Liver (tissue), 9 donors: Measurements from ENCODE around the gene UBR2. TPM values are rescaled to one million over a fixed set of nuclear protein-coding genes. Genes with fewer than 3 reads are reported as not detected.
"Not testable (repeated sequence)": the region's sequence is repeated elsewhere in the genome, so short reads cannot be mapped to it uniquely, and the experiment has no call there.

Experiments used
- DNase-seq: peaks from one replicate; pipeline ENCODE4 v3.0.0-alpha.2; 2017; ENCODE audit warnings: low spot score
- H3K27ac ChIP-seq, 2 donors: one replicate each; pipeline ENCODE4 v1.7.0; 2013; ENCODE audit warnings: inconsistent platforms in 2 of 2, low read length in 2 of 2, control low read depth in 1 of 2, low read depth in 1 of 2, mild to moderate bottlenecking in 1 of 2
- H3K27me3 ChIP-seq, 4 donors: one replicate each; pipeline versions ENCODE4 v1.6.1 to v1.7.0; 2013; ENCODE audit warnings: low read length in 3 of 4, inconsistent platforms in 1 of 4, mild to moderate bottlenecking in 1 of 4, moderate library complexity in 1 of 4; ENCODE audit not compliant: control insufficient read depth in 4 of 4, insufficient read depth in 4 of 4
- H3K36me3 ChIP-seq, 4 donors: one replicate each; pipeline versions ENCODE4 v1.6.1 to v1.7.0; 2013; ENCODE audit warnings: low read length in 3 of 4, mild to moderate bottlenecking in 3 of 4, low read depth in 1 of 4, moderate library complexity in 1 of 4; ENCODE audit not compliant: control insufficient read depth in 4 of 4, insufficient read depth in 3 of 4
- H3K4me1 ChIP-seq, 4 donors: one replicate each; pipeline versions ENCODE4 v1.6.1 to v1.7.0; 2013; ENCODE audit warnings: low read length in 3 of 4, mild to moderate bottlenecking in 3 of 4, moderate library complexity in 1 of 4; ENCODE audit not compliant: control insufficient read depth in 4 of 4, insufficient read depth in 4 of 4
- H3K4me3 ChIP-seq, 3 donors: one replicate each; pipeline versions ENCODE4 v1.6.1 to v1.7.0; 2013; ENCODE audit warnings: low read length in 3 of 3, control low read depth in 1 of 3, low read depth in 1 of 3, mild to moderate bottlenecking in 1 of 3
- H3K9ac ChIP-seq, 2 donors: one replicate each; pipeline ENCODE4 v1.7.0; 2013; ENCODE audit warnings: low read length in 2 of 2, mild to moderate bottlenecking in 2 of 2, moderate library complexity in 2 of 2, control low read depth in 1 of 2, low read depth in 1 of 2
- H3K9me3 ChIP-seq, 4 donors: one replicate each; pipeline versions ENCODE4 v1.6.1 to v1.7.0; 2013; ENCODE audit warnings: low read length in 3 of 4; ENCODE audit not compliant: control insufficient read depth in 4 of 4
- ATF3 ChIP-seq: IDR thresholded peaks from 2 replicates; pipeline ENCODE4 v1.6.1; 2016; ENCODE audit warnings: antibody characterized with exemption
- CTCF ChIP-seq: fragments of 150-350 bp; IDR thresholded peaks from 2 replicates; pipeline ENCODE4 v1.5.1; 2017; ENCODE audit warnings: improper control_type of control experiment, low read depth, low read length; ENCODE audit not compliant: missing input control
- FOXA1 ChIP-seq: IDR thresholded peaks from 2 replicates; pipeline ENCODE4 v1.6.1; 2016; ENCODE audit warnings: antibody characterized with exemption
- FOXA2 ChIP-seq: IDR thresholded peaks from 2 replicates; pipeline ENCODE4 v1.6.1; 2016; ENCODE audit warnings: antibody characterized with exemption
- GABPA ChIP-seq, 2 donors: IDR thresholded peaks in 1 of 2; conservative IDR thresholded peaks in 1 of 2; 2 replicates each; pipeline ENCODE4 v1.6.1; 2016; ENCODE audit warnings: antibody characterized with exemption in 2 of 2, mild to moderate bottlenecking in 1 of 2, moderate library complexity in 1 of 2
- HNF4A ChIP-seq, 2 donors: conservative IDR thresholded peaks; 2 replicates each; pipeline ENCODE4 v1.6.1; 2016; ENCODE audit warnings: antibody characterized with exemption in 2 of 2, mild to moderate bottlenecking in 2 of 2
- HNF4G ChIP-seq: IDR thresholded peaks from 2 replicates; pipeline ENCODE4 v1.6.1; 2016; ENCODE audit warnings: antibody characterized with exemption
- JUND ChIP-seq, 2 donors: IDR thresholded peaks; 2 replicates each; pipeline ENCODE4 v1.6.1; 2016; ENCODE audit warnings: antibody characterized with exemption in 2 of 2
- MAX ChIP-seq: IDR thresholded peaks from 2 replicates; pipeline ENCODE4 v1.6.1; 2016; ENCODE audit warnings: antibody characterized with exemption
- NR2F2 ChIP-seq: IDR thresholded peaks from 2 replicates; pipeline ENCODE4 v1.6.1; 2016; ENCODE audit warnings: antibody characterized with exemption
- REST ChIP-seq: IDR thresholded peaks from 2 replicates; pipeline ENCODE4 v1.6.1; 2016; ENCODE audit warnings: antibody characterized with exemption, mild to moderate bottlenecking
- RXRA ChIP-seq, 2 donors: IDR thresholded peaks; 2 replicates each; pipeline ENCODE4 v1.6.1; 2017 to 2018; ENCODE audit warnings: antibody characterized with exemption in 2 of 2, mild to moderate bottlenecking in 1 of 2
- SP1 ChIP-seq: IDR thresholded peaks from 2 replicates; pipeline ENCODE4 v1.6.1; 2018; ENCODE audit warnings: antibody characterized with exemption, mild to moderate bottlenecking
- ZBTB33 ChIP-seq: IDR thresholded peaks from 2 replicates; pipeline ENCODE4 v1.6.1; 2016; ENCODE audit warnings: antibody characterized with exemption
- WGBS: extraction: QIAGEN DNeasy Blood & Tissue Kit; methylation state at CpG from one replicate; pipeline ENCODE4 v1.1.7; 2013; 5-methylcytosine and 5-hydroxymethylcytosine counted together
- polyA plus RNA-seq, 2 donors: library from polyadenylated mRNA; stranded (reverse) in 1 of 2; unstranded in 1 of 2; fragments of 200-250 nt in 1 of 2; fragments of >200 nt in 1 of 2; fragmentation: Nextera tagmentation in 1 of 2; extraction: Ambion mirVana in 1 of 2; gene quantifications; one replicate each; pipeline versions ENCODE4 v1.2.1 to v1.2.3, GENCODE V29; 2013 to 2015
- total RNA-seq, 2 donors: library from RNA; depleted of rRNA; stranded (reverse); fragments of >200 nt; gene quantifications; one replicate each; pipeline ENCODE4 v1.2.3, GENCODE V29; 2014
- donor health status: healthy.
- donor health status: healthy.
- donor health status: healthy.
- donor health status: healthy.
- donor health status: healthy.

Gene UBR2
- total and polyA plus RNA-seq, 4 donors: 6.3 to 32.9 (median 19.3) TPM

GRCh38 chr6:42571611-42572342 lies 7.9 kb downstream of the UBR2 start (continued):
- TF ChIP-seq HNF4G (no peak), FOXA2 (no peak), HNF4A (conservative IDR thresholded peaks at IDR 0.05) (no peak), SP1 (no peak), ATF3 (no peak), JUND (IDR thresholded peaks at IDR 0.05) (no peak)

GRCh38 chr6:42572523-42572922 lies 8.7 kb downstream of the UBR2 start:
- Histone ChIP-seq H3K27ac (no peak overlapping the region), H3K4me1 (peaks cover 8 to 19% (median 10%) of the 10 kb centered on the region in 4 donors)
- DNase-seq: no peak

GRCh38 chr6:42576538-42576937 lies 12.7 kb downstream of the UBR2 start:
- H3K4me1 ChIP-seq: peaks cover 3 to 10% (median 6%) of the 10 kb centered on the region in 4 donors
- not testable (repeated sequence) for H3K27me3 ChIP-seq
- 97% methylated on average over 7 of the region's 7 CpGs for WGBS

More at GRCh38 chr6:42572523-42572922, 8.7 kb downstream of the UBR2 start:
- Histone ChIP-seq H3K9ac (no peak overlapping the region), H3K27me3 (no peaks in the 10 kb centered on the region), H3K36me3 (peaks cover 2 to 11% (median 7%) of the 10 kb centered on the region in 4 donors), H3K4me3 (no peak overlapping the region), H3K9me3 (no peaks in the 10 kb centered on the region)
- 66% methylated on average over 4 of the region's 4 CpGs for WGBS
- TF ChIP-seq ATF3: no peak

GRCh38 chr6:42598300-42598699 lies 34.5 kb downstream of the UBR2 start:
- no peak for TF ChIP-seq ZBTB33
- no peak for TF ChIP-seq GABPA (IDR thresholded peaks at IDR 0.05 in 1 of 2, conservative IDR thresholded peaks at IDR 0.05 in 1 of 2)
- TF ChIP-seq NR2F2: no peak
- no peak for TF ChIP-seq HNF4A (conservative IDR thresholded peaks at IDR 0.05)
- no peak for TF ChIP-seq MAX
- TF ChIP-seq CTCF: no peak
- TF ChIP-seq SP1: no peak
- TF ChIP-seq REST: no peak
- no peak for TF ChIP-seq ATF3
- no peak for TF ChIP-seq FOXA1
- no peak for TF ChIP-seq RXRA (IDR thresholded peaks at IDR 0.05)
- H3K4me3 ChIP-seq: no peak overlapping the region
- H3K4me1 ChIP-seq: no peaks in the 10 kb centered on the region
- 97% methylated on average over 2 of the region's 2 CpGs for WGBS
- H3K27ac ChIP-seq: no peak overlapping the region
- no peak for DNase-seq
- peaks cover 4 to 13% (median 9%) of the 10 kb centered on the region in 4 donors for H3K36me3 ChIP-seq
- H3K9me3 ChIP-seq: no peaks in the 10 kb centered on the region
- no peak overlapping the region for H3K9ac ChIP-seq
- H3K27me3 ChIP-seq: no peaks in the 10 kb centered on the region

More at GRCh38 chr6:42576538-42576937, 12.7 kb downstream of the UBR2 start:
- H3K4me3 ChIP-seq, H3K9ac ChIP-seq, H3K27ac ChIP-seq, DNase-seq, H3K9me3 ChIP-seq: not testable (repeated sequence)
- peaks cover 2 to 11% (median 6%) of the 10 kb centered on the region in 4 donors for H3K36me3 ChIP-seq
